ENCODE measurements around the gene RAB3IL1.

Gene RAB3IL1

DNA sequence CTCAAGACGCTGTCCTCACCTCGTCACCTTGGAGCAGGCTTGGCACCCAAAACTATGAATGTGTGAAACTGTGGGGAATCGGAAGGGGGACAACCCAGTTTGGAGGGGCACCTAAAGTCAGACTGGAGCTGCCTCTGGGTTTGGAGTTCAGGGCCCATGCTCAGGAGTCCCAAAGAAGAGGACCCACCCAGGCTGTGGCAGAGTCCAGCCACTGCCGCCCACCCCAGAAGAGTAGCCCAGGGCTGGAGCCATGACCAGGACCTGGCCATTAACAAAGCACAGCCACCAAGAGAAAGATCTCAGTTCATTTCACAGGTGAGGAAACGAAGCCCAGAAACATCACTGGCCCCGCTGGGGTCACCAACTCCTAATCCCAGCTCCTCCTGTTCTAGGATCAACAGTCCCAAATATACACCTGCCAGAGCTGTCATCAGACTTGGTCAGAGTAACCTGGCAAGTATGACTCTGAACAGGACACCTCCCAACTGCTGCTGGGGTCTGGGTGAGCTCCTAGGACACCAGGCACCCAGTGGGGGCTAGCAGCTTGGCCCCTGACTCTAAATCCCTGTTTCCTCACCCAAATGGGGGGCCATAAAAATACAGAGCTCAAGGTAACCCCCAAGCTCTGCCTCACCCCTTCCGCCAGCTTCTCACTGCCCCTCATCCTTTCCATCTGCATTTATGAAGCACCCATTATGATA, 2.7 kb downstream of the RAB3IL1 start:
- Histone ChIP-seq H3F3A (ENCODE audit: insufficient read depth) (no peaks in the 10 kb centered on the region), H3K79me2 (ENCODE audit: insufficient read depth, low read length) (no peaks in the 10 kb centered on the region), H3K27ac (ENCODE audit: low read depth, low read length) (no peak overlapping the region), H4K20me1 (ENCODE audit: low read depth, low read length) (no peaks in the 10 kb centered on the region), H3K9me3 (ENCODE audit: insufficient read depth, low read length) (no peaks in the 10 kb centered on the region), H3K4me3 (ENCODE audit: insufficient read depth, low read length, poor library complexity, severe bottlenecking) (no peak overlapping the region), H3K9ac (ENCODE audit: low read length) (no peak overlapping the region), H3K27me3 (ENCODE audit: low read length) (no peaks in the 10 kb centered on the region), H3K9me2 (replicated peaks; ENCODE audit: insufficient read depth, low read length) (no peaks in the 10 kb centered on the region), H2AFZ (ENCODE audit: low read depth, low read length, severe bottlenecking) (no peak overlapping the region), H3K36me3 (ENCODE audit: low read length) (no peaks in the 10 kb centered on the region), H3K4me2 (ENCODE audit: low read depth, low read length, poor library complexity, severe bottlenecking) (no peak overlapping the region)
- no peak for TF ChIP-seq EZH2phosphoT487 (conservative IDR thresholded peaks at IDR 0.05; ENCODE audit: low read length)
- TF ChIP-seq, protein P1, sequence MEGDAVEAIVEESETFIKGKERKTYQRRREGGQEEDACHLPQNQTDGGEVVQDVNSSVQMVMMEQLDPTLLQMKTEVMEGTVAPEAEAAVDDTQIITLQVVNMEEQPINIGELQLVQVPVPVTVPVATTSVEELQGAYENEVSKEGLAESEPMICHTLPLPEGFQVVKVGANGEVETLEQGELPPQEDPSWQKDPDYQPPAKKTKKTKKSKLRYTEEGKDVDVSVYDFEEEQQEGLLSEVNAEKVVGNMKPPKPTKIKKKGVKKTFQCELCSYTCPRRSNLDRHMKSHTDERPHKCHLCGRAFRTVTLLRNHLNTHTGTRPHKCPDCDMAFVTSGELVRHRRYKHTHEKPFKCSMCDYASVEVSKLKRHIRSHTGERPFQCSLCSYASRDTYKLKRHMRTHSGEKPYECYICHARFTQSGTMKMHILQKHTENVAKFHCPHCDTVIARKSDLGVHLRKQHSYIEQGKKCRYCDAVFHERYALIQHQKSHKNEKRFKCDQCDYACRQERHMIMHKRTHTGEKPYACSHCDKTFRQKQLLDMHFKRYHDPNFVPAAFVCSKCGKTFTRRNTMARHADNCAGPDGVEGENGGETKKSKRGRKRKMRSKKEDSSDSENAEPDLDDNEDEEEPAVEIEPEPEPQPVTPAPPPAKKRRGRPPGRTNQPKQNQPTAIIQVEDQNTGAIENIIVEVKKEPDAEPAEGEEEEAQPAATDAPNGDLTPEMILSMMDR (IDR thresholded peaks at IDR 0.05; ENCODE audit: insufficient read depth, low read length, poor library complexity, severe bottlenecking), result no peak

DNA sequence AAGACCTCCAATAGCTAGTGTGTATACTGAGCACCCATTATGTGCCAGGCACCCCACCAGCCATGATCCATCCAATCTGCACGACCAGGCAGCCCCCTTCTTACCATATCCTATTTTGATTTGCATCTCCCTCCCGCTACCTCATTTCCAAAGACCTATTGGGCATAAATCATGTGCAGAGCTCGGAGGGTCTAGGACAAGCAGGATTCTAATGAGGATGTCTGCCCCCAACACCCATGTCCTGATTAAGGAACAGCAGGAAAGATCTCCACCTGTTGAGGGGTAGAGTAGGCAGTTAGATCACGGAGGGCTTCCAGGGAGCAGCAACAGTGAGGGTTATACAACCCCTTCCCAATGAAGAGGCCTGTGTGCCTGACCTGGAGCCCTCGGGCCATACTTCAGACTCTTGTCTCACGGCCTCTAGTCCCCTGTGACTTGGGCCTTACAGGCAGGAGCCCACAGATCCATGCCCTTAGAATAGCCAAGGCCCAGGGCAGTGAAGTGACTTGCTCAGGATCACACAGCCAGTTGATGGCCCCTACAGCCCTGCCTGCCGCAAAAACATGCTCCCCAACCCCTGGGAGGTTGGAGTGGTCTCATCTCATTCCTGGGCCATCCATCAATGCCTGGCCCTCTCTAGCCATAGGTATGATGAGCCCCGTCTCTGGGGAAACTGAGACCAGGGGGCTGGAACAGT, 3.5 kb downstream of the RAB3IL1 start:
- H3K4me2 ChIP-seq (ENCODE audit: low read depth, low read length, poor library complexity, severe bottlenecking), result no peak overlapping the region
- no peak overlapping the region for H3K4me3 ChIP-seq (ENCODE audit: insufficient read depth, low read length, poor library complexity, severe bottlenecking)
- no peaks in the 10 kb centered on the region for H3K9me3 ChIP-seq (ENCODE audit: insufficient read depth, low read length)
- no peak for TF ChIP-seq EZH2phosphoT487 (conservative IDR thresholded peaks at IDR 0.05; ENCODE audit: low read length)
- TF ChIP-seq, protein P1 (IDR thresholded peaks at IDR 0.05; ENCODE audit: insufficient read depth, low read length, poor library complexity, severe bottlenecking), result no peak
- no peaks in the 10 kb centered on the region for H3F3A ChIP-seq (ENCODE audit: insufficient read depth)
- H3K36me3 ChIP-seq (ENCODE audit: low read length), result no peaks in the 10 kb centered on the region
- no peaks in the 10 kb centered on the region for H4K20me1 ChIP-seq (ENCODE audit: low read depth, low read length)
- H3K9me2 ChIP-seq (replicated peaks; ENCODE audit: insufficient read depth, low read length), result no peaks in the 10 kb centered on the region
- no peaks in the 10 kb centered on the region for H3K79me2 ChIP-seq (ENCODE audit: insufficient read depth, low read length)
- no peak overlapping the region for H2AFZ ChIP-seq (ENCODE audit: low read depth, low read length, severe bottlenecking)
- no peak overlapping the region for H3K9ac ChIP-seq (ENCODE audit: low read length)
- no peaks in the 10 kb centered on the region for H3K27me3 ChIP-seq (ENCODE audit: low read length)
- no peak overlapping the region for H3K27ac ChIP-seq (ENCODE audit: low read depth, low read length)

DNA sequence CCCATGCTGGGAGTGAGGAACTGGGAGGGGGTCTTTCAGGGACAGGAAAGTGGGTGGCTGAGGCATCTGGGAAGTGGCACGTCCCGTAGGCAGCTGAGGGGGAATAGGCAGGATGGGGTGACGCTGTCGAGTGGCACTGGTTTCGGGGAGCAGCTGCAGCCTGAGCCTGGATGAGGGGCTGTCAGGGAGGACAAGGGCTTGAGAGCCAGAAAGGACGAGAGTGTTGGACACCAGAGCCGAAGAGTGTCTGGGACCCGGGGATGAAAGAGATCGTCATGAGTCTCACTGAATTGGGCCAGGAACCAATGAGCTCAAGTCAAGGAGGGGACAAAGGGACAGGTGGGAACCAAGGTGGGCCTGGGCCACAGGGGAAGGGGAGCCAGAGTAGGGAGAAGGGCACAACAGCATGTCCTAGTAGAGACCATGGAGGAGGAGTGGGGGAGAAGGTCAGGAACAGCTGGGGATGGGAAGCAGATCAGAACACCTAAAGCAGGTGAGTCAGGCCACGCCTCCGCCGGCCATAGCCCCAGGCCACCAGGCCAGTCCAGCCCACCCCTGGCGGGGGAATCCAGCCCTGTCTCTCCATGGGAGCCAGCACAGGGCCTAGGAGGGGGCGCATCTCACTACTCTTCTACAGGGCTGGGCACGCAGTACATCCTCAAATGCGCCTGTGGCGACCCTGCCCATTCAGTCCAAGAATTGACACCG, 4.2 kb downstream of the RAB3IL1 start:
- H3K36me3 ChIP-seq (ENCODE audit: low read length), result no peaks in the 10 kb centered on the region
- H4K20me1 ChIP-seq (ENCODE audit: low read depth, low read length), result no peaks in the 10 kb centered on the region
- no peaks in the 10 kb centered on the region for H3K9me3 ChIP-seq (ENCODE audit: insufficient read depth, low read length)
- H3K27me3 ChIP-seq (ENCODE audit: low read length), result no peaks in the 10 kb centered on the region
- no peak overlapping the region for H3K27ac ChIP-seq (ENCODE audit: low read depth, low read length)
- H3K79me2 ChIP-seq (ENCODE audit: insufficient read depth, low read length), result no peaks in the 10 kb centered on the region
- no peak overlapping the region for H3K9ac ChIP-seq (ENCODE audit: low read length)
- H3K9me2 ChIP-seq (replicated peaks; ENCODE audit: insufficient read depth, low read length), result no peaks in the 10 kb centered on the region
- TF ChIP-seq, protein P1 (IDR thresholded peaks at IDR 0.05; ENCODE audit: insufficient read depth, low read length, poor library complexity, severe bottlenecking), result no peak
- no peak for TF ChIP-seq EZH2phosphoT487 (conservative IDR thresholded peaks at IDR 0.05; ENCODE audit: low read length)
- no peak overlapping the region for H3K4me2 ChIP-seq (ENCODE audit: low read depth, low read length, poor library complexity, severe bottlenecking)
- no peaks in the 10 kb centered on the region for H3F3A ChIP-seq (ENCODE audit: insufficient read depth)
- no peak overlapping the region for H2AFZ ChIP-seq (ENCODE audit: low read depth, low read length, severe bottlenecking)
- H3K4me3 ChIP-seq (ENCODE audit: insufficient read depth, low read length, poor library complexity, severe bottlenecking), result no peak overlapping the region

All from SU-DHL-6 (cell line).